ENCODE results near the gene SCLY. TPM values are rescaled to one million over a fixed set of nuclear protein-coding genes. Genes with fewer than 3 reads are reported as not detected.

Gene SCLY
- total RNA-seq, 4 donors from 2014 or later, result 8.5 to 16.0 (median 11.2) TPM

DNA sequence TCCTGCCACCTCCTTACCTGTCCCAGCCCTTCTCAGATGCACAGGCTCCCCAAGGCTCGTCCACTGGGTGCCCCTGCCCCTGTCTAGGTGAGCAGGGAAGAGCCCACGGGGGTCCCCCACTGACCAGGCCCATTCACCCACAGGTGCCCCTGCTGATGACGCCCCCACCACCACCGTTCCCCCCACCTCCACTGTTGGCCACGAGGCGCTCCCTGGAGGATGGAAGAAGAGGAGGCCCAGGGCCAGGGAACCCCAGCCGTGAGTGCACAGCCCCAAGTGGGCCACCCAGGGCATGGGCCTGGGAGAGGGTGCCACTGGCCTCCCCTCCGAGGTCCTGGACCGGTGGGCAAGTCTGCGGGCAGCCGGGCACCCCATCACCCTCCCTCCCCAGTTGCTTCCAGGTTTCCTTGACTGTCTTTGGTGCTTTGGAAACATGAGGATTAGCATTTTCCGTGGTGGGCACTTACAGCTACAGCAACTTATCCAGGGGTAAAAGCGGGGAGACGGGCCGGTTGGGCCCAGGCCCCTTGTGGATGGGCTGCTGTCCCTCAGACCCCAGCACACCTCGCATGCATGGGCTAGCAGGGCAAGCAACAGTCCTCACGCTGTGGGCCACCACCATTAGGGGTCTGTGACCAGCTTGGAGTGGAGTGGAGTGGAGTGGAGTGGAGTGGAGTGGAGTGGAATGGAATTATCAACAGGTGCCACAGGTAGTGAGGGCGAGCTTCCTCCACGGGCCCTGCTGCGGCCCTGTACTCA, 64.5 kb downstream of the SCLY start:
- TF ChIP-seq, protein P1, sequence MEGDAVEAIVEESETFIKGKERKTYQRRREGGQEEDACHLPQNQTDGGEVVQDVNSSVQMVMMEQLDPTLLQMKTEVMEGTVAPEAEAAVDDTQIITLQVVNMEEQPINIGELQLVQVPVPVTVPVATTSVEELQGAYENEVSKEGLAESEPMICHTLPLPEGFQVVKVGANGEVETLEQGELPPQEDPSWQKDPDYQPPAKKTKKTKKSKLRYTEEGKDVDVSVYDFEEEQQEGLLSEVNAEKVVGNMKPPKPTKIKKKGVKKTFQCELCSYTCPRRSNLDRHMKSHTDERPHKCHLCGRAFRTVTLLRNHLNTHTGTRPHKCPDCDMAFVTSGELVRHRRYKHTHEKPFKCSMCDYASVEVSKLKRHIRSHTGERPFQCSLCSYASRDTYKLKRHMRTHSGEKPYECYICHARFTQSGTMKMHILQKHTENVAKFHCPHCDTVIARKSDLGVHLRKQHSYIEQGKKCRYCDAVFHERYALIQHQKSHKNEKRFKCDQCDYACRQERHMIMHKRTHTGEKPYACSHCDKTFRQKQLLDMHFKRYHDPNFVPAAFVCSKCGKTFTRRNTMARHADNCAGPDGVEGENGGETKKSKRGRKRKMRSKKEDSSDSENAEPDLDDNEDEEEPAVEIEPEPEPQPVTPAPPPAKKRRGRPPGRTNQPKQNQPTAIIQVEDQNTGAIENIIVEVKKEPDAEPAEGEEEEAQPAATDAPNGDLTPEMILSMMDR (IDR thresholded peaks at IDR 0.05; ENCODE audit: low read depth), result no peak

DNA sequence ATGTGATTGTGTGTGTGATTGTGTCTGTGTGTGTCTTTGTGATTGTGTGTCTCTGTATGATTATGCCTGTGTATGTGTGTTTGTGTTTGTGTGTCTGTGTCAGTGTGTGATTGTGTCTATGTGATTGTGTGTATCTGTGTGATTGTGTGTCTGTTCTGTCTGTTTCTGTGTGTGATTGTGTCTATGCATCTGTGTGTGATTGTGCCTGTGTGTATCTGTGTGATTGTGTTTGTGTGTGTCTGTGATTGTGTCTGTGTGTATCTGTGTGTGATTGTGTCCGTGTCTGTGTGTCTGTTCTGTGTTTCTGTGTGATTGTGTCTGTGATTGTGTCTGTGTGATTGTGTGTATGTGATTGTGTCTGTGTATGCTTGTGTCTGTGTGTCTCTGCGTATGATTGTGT, 65.5 kb downstream of the SCLY start:
- TF ChIP-seq, protein P1 (IDR thresholded peaks at IDR 0.05; ENCODE audit: low read depth), result no peak

DNA sequence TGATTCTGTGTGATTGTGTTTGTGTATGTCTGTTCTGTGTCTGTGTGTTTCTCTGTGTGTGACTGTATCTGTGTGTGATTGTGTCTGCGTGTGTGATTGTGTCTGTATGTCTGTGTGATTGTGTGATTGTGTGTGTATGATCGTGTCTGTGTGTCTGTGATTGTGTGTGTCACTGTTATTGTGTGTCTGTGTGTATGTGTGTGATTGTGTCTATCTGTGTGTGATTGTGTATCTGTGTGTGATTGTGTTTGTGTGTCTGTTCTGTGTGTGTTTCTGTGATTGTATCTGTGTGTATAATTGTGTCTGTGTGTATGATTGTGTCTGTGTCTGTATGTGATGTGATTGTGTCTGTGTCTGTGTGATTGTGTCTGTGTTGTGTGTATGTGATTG, 66.0 kb downstream of the SCLY start:
- TF ChIP-seq, protein P1 (IDR thresholded peaks at IDR 0.05; ENCODE audit: low read depth), result no peak

DNA sequence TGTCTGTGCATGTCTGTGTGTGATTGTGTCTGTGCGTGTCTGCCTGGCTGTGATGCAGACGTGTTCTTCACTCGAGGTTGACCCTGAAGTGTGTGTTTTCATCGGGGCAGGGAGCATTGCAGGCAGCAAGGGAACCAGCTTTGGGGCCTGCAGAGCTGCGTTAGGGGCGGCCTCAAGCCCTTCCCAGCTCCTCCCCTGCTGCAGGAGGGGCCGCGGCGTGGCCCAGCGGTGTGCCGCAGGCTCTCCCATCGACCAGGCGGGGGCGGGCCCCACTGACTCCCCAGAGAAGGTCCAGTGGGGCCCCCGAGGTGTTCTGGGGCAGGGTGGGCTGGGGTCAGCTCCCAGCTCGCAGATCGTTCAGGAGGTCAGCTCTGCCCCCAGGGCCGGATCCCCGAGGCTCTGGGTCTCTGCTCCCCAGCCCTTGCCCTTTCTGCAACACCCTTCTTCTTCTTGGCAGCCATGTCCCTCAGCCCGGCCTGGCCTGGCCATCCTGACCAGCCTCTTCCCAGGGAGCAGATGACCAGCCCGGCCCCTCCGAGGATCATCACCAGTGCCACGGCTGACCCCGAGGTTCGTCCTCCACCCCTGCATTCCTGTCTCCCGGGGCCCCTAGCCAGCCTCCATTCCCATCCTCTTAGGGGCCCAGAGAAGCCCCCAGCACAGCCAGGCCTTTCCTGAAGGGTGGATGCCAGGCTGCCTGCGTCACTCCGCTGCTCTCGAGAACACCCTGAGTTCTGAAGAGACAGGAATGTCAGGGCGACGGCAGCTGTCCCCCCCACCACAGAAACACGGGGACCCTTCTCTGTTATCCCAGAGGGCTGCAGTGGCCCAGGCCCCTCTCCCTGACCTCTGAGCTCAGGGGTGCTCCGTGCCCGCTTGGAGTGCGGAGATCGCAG, 66.6 kb downstream of the SCLY start:
- TF ChIP-seq, protein P1 (IDR thresholded peaks at IDR 0.05; ENCODE audit: low read depth), result no peak

DNA sequence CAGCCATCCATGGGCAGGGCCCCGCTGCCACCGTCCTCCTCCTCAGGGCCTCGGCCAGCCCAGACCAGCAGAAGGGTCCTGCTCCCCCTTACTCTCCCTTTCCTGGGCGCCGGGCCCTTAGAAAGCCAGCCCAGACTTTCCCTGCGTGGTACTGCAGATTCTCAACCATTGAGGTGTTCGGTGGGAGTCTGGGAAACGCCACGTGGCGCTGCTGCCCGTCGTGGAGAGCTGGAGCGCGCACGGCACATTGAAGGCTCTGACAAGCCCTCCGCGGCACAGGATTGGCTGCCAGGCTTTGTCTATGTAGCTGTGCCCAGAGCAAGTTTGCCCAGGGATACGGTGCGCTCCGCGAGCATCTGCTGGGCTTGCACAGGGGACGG, 67.2 kb downstream of the SCLY start:
- TF ChIP-seq, protein P1 (IDR thresholded peaks at IDR 0.05; ENCODE audit: low read depth), result no peak

DNA sequence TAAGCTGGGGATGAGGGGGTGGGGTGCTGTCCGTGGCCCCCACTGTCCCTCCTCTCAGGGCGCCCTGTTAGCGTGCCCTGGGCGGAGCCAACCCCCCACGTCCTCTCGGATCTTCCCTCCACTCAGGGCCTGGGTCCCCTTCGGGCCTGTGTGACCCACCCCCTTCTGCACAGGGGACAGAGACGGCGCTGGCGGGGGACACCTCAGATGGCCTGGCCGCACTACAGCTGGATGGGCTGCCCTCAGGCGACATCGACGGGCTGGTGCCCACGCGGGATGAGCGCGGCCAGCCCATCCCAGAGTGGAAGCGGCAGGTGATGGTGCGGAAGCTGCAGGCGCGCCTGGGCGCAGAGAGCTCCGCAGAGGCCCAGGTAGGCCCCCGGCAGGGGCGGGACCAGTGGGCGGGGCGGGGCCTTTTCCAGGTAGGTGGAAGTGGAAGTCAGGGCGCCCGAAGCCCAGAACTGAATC, 67.8 kb downstream of the SCLY start:
- TF ChIP-seq, protein P1 (IDR thresholded peaks at IDR 0.05; ENCODE audit: low read depth), result no peak
